GM21528 (cell line): ENCODE data around the gene SERTAD2.
A peak's percentile ranks its signal among the peaks of the same experiment; 100 is the strongest.

Source experiments
- ATAC-seq: cut with Tn5 transposase; IDR thresholded peaks from one replicate; pipeline ENCODE4 v1.9.1; 2021; ENCODE audit warnings: mild to moderate bottlenecking, moderate library complexity; ENCODE audit not compliant: unreplicated experiment, low FRiP score

SERTAD2 gene

DNA sequence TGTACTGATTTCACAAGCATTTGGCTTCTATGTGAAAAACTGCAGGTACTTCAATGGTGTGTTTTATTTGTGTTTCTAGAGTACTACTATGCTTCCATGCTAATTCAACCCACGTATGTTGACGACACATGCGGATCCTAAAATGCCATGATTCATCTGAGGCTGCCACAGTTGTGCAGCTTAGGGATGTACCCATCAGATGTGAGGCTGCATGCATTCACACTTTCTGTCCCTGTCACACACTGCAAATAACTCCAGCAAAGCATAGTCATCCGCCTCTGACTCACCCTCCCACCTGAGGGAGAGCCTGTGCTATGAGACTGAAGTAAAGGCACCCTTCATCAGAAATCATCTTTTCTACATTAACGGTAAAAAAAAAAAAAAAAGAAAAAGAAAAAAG is 22.1 kb upstream of the SERTAD2 start:
- no peak for ATAC-seq

DNA sequence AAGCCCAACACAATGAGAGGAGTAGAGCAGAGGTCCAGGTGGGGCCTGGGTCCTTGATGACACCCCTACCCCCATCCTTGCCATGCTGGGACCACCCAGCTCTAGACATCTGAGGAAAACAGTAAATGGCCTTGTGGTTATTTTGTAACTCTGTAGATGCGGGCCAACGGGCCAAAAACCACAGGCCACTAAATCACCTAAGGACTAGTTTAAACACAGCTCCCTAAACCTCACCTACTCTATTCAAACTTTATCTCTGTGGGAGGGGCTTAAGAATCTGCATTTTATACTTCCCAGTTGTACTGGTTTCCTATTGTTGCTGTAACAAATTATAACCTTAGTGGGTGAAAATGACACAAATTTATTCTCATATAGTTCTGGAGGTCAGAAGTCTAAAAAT is 19.0 kb upstream of the SERTAD2 start:
- no peak for ATAC-seq

- ATAC-seq = no peak
These were observed 16.3 kb upstream of the SERTAD2 start for GRCh38 chr2:64670047-64670446.

DNA sequence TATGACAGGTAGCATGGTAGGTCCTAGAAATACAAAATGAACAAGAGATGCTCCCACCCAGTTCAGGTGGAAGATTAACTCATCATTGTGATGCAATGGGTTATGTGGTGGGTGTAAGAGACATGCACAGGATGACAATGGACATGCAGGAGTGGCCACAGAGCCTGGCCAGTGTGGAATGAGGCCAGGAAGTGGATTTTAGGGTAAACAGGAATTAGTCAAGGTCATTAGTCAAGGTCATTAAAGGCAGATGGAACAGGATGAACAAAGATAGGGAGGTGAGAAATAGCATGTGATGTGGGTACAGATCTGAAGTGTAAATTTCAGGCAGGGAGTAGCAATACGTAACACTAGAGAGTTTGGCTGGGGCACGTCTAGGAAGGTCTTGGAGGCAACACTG is 15.6 kb upstream of the SERTAD2 start:
- ATAC-seq = no peak

GRCh38 chr2:64668542-64668941 is 14.8 kb upstream of the SERTAD2 start:
- ATAC-seq = no peak

DNA sequence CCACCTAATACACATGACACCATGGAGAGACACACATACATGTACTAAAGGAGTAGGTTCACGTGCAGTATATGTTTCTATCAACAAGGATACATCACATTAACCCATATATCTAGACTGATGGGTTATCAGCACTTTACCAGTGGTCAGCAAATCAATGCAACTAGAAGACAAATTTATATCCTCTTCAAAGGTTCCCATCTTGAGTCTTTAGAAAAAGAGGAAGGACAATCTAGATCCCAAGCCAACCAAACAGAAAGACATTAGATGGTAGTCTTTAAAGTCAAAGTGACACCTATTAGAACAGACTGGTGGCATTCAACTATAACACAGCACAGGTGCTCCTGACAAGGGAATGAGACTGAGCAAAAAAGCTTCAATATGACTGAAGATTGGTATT is 13.8 kb upstream of the SERTAD2 start:
- ATAC-seq = peak; percentile 44

DNA sequence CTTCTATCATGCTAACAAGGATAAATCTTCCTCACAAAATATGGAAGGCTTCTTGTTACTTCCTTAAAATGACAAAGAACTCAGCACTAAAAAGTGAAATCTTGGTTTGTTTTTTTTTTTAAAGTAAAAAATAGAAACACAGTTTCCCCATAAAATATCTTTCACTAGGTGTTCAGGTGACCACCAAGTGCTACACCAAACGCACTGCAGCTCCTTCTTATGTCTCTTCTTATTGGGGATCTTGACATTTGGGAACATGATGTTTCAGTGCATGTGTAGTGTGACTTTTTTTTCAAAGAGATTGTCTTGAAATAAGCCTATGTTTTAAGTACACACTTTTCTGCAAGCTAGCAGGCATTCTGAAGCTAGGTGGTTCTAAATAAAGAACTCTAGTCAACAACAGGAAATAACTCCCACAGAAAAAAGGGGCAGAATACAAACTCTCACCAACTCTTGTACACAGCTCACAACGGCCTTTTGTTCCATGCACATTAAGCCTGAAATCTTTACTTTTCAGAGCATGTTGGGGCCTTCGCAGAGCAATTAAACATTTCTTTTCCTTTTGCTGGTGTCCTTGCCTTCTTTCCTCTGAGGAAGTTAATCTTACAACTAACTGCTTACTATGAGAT is 13.2 kb upstream of the SERTAD2 start:
- peak; percentile 59 for ATAC-seq

- no peak for ATAC-seq
These were observed 12.0 kb upstream of the SERTAD2 start for GRCh38 chr2:64665709-64666108.

DNA sequence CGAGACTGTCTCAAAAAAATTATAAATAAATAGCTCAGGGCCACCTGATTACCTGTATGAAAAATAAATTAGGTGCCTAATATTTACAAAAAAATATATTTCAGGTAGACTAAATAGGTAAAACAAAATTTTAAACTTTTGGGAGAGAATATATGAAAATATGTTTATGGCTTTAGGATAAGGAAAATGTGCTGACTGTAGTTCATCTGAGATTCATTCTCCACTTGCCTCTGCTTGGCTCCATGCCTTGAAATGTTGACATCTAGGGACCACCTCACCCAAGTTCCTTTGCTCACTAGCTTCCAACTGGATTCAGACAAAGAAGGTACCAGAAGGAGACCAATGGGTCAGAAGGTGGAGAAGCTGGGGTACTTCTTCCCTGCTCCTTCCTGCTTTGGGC is 9.7 kb upstream of the SERTAD2 start:
- ATAC-seq = no peak

DNA sequence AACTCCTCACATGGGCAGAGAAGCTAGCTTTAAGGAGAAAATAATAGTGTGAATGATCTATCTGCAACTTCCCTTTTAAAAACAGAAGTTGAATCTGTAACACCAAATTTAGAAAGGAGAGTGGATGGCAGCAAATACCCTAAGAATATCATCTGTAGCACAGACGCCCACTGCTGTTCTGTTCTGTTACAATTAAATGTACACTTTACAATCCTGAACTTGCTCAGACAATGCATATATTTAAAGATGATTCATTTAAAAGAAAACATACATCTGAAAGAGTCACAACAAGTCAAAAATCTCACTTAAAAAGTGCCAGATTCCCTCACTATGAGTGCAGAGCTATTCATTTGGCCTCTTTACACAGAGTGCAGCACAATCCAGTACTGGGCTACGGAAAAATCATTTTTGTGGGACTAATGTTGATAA is 8.0 kb upstream of the SERTAD2 start:
- ATAC-seq = no peak

DNA sequence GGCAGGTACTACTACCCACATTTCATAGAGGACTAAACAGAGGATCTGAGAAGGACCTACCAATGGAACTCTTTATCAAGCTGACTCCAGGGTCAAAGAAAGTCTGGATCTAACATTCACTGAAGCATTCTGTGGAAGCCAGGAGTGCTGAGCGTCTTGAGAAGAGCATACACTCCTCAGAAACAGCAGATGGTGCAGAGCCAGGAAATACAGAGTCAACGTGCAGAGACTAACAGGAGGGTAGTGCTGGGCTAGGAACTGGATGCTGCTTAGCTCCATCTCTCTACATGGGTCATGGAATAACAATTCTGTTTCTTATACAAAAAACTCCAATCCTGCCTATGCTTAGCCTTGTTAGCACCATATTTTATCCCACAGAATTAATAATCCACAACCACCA is 5.5 kb upstream of the SERTAD2 start:
- ATAC-seq = no peak

GRCh38 chr2:64658269-64658668 is 4.6 kb upstream of the SERTAD2 start:
- ATAC-seq = no peak

- no peak for ATAC-seq
These were observed 3.7 kb upstream of the SERTAD2 start for GRCh38 chr2:64657411-64657810.

- ATAC-seq = no peak
These were observed 2.7 kb upstream of the SERTAD2 start for GRCh38 chr2:64656379-64656778.

GRCh38 chr2:64655873-64656272 is 2.2 kb upstream of the SERTAD2 start:
- ATAC-seq = no peak

DNA sequence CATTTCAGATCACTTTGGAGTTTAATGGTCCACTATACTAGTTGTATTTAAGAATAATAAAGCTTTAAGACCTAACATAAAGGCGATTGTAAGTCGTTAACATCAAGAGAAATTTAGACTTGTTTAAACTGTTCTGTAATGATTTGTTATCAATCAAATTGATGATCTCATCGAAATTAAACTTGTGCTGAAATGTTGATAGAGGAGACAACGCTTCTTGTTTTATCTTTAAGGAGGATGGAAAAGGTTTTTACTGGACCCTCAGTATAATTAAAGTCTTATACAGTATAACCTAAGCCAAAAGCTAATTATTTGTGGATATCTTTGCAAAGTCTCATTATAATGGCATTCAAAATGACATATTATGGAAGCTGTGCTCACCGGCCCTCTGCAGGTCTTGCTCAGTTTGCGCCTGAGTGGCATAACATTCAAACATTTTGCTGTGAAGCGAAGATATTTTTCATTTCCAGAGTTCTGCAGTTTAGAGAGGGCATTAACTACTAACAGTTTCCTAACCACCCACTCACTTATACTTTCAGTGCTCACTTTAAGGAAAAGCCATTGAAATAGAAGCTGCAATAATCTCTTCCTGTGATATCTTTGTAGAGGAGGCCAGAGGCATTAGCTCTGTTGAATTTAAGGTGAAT is 1.4 kb upstream of the SERTAD2 start:
- no peak for ATAC-seq

GRCh38 chr2:64654063-64654811 is 524 bp upstream of the SERTAD2 start:
- peak; percentile 42 for ATAC-seq

DNA sequence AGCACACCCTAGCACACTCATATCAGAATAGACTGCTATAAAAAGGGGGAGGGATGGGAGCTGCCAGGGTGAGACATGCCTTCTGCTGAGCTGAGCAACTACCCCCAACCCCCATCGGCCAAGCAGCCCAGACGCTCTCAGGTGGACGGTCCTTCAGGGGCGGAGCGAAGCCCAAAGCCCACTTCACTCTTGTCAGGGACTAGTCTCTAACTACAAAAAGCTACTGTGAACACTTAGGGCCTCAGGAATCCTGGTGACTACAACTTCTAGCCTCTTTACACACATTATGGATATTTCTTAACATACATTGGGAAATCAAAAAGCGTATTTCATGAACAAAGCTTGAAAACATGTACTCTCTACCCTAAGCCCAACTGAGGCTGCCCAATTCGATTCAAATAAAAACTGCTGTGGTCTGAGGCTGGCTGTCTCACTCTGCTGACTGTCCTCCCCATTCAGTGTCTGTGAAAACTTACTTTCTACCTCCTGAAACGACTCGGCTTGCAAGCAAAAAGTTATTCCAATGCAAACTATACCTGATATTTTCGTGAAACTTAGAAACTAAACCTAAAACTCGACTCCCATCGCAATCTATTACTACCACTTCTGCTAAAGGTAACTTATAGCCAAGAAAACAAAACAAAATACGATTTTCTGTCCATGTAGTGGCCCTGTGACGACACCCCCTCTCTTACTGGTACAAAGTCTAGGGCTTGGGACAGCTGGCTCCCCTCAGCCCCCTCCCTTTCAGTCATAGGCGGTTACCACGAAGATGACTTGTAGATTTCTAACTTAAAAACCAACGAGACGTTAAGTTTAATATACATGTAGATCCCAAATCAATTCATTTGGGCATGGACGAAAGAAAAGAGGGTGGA is 1.2 kb downstream of the SERTAD2 start:
- no peak for ATAC-seq

GRCh38 chr2:64651590-64651989 is 2.1 kb downstream of the SERTAD2 start:
- no peak for ATAC-seq

DNA sequence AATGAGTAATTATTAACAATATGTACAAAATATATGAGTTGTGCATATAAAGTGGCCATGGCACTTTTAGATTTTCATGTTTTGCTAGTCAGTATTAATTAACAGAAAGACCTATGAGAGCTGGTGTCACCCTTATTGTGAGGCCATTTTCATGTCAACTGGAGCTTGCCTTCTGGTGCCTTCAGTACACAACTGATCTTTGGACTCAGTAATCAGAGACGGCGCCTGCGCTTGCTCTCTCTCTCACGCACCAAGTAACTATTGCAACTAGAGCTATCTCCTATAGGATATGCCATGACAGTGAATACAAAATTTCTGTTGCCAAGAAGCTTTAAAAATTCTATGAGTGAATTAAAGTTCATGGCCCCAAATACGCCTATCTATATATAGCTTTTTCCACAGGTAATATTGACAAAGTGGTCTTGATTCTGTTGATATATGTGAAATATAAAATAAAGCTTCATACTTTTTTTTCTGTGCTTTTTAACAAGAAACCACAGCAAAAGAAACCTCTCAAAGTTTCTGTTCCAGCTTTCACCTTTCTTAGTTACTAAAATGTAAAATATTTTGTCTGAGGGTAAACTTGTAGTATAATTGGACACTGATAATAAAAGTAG is 2.9 kb downstream of the SERTAD2 start:
- ATAC-seq = no peak
